Left kidney (tissue), 2 donors: ENCODE results near the gene SLC25A43. TPM values are rescaled to one million over a fixed set of nuclear protein-coding genes. Genes with fewer than 3 reads are reported as not detected.
"Not testable (repeated sequence)": the region's sequence is repeated elsewhere in the genome, so short reads cannot be mapped to it uniquely, and the experiment has no call there.

Experiments used
- DNase-seq: peaks from one replicate; pipeline ENCODE4 v3.0.0-alpha.2; 2013
- polyA plus RNA-seq: library from polyadenylated mRNA; unstranded; fragments of 120-200 nt; gene quantifications from one replicate; pipeline ENCODE4 v1.2.1, GENCODE V29; 2013; ENCODE audit not compliant: insufficient read length

The SLC25A43 gene
- polyA plus RNA-seq, 1 donor, result 7.4 TPM

DNA sequence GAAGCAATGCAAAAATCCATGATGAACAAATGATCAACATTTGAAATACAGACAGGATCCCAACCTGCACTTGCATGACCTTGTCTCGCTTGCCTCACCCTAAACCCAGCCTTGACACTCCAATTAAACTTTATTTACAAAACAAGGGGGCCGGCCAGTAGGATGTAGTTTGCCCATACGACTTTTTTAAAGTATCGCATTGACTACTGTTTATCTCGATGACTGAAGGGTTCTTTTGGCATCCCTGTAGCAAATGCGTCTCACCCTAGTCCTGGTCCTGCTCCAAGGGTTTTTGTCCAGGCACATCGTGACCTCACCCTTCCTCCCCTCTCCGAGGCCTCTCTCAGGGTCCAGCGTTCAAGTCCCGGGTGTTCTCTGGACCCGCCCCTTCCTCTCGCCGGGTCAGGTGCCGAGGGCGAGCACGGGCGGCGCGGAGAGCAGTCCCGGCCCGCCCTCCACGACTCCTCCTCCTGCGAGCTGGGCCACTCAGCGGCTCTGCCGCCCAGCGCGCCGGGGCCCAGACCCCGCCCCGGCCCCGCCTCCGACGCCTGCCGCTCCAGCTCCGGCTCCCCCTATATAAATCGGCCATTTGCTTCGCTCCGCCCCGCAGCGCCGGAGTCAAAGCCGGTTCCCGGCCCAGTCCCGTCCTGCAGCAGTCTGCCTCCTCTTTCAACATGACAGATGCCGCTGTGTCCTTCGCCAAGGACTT, 68.9 kb downstream of the SLC25A43 start, which contains the start of gene SLC25A5:
Gene SLC25A5 (plus strand): TSS at position 603 of the 709 bp plus-strand sequence. CDS start 72 bp downstream, at position 675.
- peak; percentile 68 for DNase-seq

DNA sequence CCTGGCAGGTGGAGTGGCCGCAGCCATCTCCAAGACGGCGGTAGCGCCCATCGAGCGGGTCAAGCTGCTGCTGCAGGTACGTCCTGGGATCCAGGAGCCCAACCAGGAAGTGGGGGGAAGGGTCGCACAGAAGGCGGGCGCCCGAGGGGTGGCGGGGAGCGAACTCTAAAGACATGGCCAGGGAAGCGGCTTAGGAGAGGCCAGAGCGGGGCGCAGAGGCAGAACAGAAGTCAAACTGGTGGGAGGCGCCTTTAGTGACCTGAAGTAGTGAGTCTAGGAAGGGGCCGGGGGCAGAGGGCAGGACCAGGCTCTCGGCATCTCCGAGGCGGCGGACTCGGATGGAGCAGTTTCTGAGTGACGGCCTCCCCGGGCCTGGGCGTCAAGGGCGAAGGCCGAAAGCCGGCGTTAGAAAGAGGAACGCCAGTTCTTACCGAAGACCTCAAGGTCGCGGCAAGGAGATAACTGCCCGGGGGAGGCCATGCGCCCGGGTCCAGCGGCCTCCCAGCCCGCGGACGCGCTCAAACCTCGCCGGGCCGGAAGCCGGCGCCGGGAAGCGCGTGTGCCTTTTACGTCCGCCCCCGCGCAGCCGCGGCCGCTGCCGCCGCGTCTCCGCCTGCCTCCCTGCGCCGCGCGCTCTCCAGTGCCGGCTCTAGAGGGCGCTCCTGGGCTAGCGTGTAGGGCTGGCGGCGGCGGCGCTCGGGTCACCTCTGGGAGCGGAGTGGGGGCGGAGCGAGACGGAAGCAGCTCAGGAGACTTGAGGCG, 69.6 kb downstream of the SLC25A43 start:
- DNase-seq, result peak; percentile 83

DNA sequence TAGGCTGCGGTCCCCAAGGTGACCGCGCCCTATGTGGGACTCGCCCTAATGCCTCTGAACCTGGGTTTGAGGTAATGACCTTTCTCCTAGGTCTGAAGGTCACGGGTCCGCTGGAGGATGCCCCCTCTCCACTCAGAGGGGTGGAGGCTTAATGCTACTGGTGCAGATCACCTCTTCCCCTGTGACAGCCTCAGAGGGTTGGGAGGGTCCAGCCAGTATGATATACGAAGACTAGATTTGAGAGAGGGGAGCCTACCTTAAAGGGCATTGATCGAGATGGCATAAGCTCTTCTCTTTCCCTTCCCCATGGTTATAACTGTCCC, 70.1 kb downstream of the SLC25A43 start:
- DNase-seq, result no peak

DNA sequence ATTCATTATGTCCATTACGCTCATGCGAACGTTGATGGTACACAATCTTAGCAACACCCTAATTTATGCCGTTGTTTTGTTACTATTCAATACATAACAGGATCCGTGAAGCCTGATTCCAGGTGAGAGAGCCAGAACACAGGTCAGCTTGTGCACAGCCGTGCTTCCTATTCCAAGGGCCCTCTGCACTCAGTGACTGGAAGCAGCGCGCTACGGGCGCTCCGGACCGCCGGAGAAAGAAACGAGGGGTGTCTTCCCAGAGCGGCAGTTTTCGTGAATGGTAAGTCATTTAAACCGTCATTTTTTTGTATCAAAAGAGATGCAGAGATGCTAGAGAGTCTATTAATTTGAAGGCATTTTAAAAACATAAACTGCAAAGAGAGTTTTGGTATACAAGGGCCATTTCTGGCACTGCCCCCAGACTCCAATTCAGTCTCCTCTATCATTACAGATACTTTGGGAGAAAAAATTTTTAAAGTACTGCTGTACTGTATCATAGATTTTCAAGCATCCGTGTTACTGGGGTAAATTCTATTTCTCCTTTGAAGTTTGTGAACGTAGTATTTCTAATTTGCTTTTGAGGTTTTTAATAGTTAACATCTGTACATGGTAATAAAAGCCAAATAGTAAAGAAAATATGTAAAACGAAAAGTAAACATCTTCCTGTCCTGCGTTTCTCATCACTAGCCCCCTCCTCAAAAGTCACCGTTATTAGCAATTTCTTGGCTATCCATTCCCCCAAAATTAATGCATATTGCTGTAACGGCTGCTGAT, 75.7 kb downstream of the SLC25A43 start:
- no peak for DNase-seq

DNA sequence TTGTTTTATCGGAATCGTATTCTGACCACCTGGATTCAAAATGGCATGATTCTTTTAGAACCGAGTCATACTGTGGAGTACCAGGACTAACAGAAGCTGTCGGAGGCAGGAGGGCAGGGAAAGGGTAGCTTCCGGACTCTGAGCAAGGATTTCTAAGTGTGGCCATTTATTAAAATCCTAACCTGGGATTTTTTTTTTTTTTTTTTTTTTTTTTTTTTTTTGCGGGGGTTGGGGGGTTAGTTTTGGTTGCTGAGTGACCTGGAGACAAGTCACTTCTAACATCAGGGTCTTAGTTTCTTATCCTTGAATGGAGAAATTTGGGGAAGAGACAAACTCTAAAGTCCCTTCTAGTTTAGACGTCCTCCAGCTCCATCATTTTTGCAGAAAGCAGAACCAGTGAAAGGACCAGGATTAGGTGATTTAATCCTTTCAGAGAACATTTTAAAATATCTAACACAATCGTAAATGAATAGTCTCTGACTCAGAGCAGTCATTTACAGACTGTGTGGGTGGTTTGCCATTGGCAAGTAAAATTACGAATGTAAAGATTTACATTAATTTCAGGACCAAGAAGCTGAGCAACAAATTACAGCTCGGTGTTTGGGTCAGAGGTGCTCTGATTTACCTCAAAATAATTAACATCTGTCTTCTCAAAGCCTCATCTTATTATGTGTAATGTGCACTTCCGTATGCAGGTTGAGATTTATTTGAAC, 76.4 kb downstream of the SLC25A43 start:
- no peak for DNase-seq

DNA sequence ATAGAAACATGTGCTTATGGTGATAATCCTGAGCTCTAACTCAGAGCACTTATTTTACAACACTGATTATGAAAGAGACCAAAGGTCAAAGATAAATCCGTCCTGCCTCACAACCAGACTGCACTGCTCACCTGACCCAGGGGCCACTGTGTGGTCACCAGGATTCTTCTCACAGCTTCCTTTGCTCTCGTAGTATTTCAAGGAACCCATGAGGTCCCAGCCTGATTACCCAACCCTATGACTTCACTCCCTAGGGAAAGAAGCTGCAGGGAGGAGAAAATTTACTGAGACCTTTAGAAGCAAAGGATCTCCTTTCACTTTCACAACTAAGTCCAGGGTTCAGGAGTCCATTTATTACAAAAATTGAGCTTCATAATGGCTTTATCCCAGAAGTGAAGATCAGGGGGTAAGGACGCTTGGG, 78.7 kb downstream of the SLC25A43 start:
- DNase-seq, result no peak

DNA sequence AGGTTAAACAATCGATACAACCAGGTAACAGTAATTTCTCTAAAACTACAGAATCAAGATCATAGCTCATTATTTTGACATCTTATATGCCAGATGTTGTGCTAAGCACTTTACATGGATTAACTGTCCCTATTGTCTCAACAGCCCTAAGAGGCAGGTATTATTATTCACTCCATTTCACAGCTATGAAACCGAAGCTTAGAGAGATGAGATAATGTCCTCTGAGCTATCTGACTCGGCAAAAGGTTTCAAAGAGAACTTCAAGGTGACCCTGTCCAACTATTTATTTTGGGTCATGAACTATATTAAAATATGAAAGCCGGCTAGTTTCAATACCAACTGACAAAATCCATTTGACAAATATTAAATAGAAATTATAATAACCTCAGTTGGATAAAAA, 79.4 kb downstream of the SLC25A43 start:
- no peak for DNase-seq

DNA sequence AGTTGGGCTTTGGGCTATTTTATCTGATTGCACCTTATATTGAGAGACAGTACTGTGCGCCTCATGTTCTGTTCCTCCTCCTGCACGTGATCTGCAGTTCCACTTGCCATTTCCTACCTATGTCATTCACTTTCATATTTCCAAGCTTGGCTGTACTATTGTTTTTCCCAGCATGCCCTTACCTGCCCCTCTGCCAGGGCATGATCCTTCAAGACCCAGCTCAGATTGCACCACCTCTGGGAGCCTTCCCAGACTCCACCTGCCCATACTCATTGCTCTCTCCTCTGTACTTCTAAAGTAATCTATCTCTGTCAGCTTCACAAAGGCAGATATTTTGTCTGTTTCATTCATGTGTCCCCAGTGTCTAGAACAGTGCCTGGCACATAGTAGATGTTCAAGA, 80.7 kb downstream of the SLC25A43 start:
- DNase-seq, result no peak

DNA sequence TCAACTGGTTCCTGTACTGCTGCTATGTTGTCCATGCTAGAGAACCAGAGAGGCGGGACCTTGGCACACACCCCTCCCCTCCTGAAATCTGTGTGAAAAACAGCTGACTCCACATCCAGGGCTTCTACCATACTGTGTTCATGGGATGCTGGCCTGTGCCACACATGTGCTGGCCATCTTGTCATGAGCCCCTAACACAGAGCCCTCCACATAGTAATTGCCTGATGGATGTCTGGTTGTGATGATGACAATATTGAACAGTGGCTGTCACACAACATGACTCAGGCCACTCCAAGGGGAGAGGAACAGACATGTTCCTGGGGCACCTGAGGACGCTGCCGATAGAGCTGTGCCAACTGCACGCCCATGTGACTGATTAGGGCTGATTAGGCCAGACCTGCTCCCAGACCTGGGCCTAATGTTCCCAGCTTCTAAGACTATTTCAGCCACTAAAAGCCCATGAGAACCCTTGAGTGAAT, 82.2 kb downstream of the SLC25A43 start:
- no peak for DNase-seq

DNA sequence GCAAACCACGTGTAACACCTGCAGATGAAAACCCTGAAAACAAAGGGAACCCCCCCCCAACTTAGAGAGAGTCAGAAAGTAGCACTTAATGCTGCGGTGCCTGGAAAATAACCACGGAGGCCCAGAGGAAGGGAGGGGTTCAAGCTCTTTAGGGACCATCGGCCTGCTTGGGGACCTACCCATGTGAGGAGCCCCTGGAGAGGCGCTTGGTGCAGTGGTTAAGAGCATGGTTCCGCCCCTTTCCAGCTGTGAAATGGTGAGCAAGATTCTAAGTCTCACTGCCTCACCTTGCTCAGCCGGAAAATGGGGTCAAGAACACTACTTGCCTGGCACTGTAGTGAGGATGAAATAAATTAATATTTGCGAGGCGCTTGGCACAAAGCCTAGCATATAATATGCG, 82.9 kb downstream of the SLC25A43 start:
- DNase-seq, result no peak

DNA sequence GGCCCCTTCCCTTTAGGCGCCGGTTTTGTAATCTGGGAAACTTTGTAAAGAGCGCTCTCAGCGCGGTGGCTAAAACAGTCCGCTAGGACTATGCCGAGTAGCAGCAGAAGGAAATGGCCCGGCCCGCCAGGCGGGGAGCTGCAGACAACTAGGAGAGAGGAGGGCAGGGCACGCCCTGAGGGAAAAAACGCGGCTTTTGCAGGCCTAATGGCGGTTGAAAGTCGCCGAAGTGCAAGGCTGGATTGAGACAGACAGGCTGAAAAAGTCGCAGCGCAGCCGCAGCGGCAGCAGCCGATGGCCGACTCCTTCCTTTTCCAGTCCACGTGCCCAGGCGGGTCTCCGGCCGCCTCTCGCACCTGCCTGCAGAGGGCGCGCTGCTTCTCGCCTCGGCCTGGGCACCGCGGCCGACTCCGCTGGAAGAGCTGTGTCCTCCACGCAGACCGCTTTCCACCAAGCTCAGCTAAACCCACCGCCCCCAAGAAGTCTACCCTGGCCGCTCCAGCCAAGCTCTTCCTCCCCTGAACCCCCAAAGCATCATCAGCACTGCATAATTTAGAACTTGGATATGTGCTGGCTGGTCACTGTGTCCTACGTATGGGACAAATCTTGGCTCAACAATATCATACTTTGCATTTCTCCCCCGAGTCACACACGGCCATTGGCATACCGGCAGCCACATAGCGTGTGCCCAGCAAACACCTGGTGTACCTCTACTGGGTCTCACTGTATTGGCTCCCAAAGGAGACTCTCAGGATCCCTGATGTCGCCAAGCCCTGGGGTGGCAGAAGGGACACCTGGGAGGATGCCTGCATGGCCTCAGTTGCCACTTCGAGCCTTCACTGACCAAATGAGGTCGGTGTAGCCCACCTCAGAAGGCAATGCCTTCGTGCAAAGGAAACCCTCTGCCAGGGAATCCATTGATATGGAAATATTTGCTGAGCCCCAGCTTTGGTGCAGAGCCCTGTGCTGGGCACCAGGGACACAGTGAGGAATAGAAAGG, 83.6 kb downstream of the SLC25A43 start:
- DNase-seq, result no peak

DNA sequence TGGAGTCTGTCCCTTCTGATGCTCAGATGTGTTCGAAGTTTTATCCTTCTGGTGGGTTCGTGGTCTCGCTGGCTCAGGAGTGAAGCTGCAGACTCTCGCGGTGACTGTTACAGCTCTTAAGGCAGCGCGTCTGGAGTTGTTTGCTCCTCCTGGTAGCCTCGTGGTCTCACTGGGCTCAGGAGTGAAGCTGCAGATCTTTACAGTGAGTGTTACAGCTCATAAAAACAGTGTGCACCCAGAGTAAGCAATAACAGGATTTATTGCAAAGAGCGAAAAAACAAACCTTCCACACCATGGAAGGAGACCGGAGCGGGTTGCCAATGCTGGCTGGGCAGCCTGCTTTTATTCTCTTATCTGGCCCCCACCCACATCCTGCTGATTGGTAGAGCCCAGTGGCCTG, 87.6 kb downstream of the SLC25A43 start:
- DNase-seq, result no peak

DNA sequence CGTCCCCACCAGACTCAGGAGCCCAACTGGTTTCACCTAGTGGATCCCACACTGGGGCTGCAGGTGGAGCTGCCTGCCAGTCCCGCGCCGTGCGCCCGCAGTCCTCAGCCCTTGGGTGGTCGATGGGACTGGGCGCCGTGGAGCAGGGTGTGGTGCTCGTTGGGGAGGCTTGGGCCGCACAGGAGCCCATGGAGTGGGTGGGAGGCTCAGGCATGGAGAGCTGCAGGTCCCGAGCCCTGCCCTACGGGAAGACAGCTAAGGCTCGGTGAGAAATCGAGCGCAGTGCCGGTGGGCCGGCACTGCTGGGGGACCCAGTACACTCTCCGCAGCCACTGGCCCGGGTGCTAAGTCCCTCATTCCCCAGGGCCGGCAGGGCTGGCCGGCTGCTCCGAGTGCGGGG, 88.6 kb downstream of the SLC25A43 start:
- DNase-seq, result not testable (repeated sequence)

DNA sequence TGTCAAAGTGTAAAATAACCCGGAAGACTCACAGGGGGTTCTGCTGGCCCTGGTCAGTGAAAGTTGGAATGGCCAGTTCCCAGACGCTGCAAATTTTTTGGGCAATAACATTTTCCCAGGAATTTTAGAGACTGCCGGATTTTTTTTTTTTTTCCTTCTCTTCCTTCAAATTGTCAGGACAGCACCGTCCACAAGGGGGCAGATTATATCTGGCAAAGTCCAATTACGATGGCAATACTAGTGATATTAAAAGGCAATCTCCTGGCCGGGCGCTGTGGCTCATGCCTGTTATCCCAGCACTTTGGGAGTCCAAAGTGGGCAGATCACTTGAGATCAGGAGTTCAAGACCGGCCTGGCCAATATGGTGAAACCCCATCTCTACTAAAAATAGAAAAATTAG, 89.6 kb downstream of the SLC25A43 start:
- DNase-seq, result no peak

DNA sequence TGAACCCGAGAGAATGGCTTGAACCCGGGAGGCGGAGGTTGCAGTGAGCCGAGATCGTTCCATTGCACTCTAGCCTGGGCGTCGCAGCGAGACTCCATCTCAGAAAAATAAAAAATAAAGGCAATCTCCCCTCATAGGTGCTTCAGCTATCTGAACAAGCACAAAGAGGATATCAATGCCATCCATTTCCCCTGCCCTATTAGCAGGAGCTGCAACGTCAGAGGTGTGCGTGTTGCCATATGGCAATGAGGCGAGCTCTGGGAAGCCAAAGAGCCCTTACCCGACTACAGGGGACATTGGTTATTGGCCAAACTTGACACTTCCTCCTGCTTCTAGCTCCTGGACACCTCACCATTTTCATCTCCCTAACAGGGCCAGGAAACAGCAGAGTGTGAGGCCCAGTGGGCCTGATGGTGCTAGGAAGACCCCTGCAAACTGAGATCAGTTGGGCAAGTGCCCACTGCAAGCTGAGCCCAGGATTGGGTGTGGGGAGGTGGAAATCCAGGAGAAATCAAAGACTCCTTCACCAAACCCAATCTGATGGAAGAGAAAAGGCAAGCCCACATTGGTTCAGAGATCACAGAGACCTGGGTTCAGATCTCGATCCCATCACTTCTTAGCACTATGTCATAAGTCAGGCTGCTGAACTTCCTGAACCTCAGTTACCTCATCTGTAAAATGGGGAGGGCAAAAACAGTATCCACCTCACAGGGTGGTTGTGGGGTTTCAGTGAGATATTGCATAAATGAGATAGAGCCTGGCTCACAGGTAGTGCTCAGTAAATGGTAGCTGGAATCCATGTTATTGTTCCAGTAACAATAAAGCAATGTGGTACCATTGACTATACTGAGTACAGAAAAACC, 90.3 kb downstream of the SLC25A43 start:
- DNase-seq, result no peak

DNA sequence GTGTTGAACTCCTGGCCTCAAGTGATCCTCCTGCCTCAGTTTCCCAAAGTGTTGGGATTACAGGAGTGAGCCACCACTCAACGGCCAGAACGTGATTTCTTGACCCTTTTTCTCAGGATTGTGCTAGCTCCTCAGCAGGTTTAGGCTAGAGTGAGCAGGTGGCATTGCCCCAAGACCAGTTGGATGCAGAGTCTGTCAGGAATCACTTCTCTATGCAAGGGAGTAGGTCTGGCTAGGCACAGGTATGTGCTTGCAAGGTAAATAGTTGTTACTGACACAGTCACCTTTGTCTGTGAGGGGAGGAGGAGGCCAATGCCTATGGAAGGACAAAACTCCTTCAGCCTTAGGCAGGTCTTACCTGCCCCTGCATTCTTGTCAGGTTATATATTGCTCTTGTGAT, 93.3 kb downstream of the SLC25A43 start:
- no peak for DNase-seq

DNA sequence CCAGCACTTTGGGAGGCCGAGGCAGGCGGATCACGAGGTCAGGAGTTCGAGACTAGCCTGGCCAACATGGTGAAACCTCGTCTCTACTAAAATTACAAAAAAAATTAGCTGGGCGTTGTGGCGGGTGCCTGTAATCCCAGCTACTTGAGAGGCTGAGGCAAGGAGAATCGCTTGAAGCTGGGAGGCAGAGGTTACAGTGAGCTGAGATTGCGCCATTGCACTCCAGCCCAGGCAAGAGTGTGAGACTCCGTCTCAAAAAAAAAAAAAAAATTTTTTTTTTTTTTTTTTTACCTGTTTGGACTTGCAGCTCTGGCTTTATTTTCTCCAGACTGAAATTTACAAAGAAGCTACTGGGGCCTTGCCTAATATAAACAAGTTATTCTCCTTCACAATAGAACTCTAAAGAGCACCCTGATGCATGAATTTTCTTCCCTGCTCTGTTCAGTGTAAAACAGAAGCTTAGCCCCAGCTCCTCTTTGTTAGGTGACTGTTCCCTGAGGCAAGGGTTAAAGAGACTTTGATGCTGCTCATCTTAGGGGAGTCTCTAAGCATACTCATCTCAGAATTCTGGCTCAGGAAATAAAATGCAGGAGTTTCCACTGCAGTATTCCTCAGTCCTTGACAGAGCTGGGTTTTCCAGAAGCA, 94.8 kb downstream of the SLC25A43 start:
- DNase-seq, result not testable (repeated sequence)

DNA sequence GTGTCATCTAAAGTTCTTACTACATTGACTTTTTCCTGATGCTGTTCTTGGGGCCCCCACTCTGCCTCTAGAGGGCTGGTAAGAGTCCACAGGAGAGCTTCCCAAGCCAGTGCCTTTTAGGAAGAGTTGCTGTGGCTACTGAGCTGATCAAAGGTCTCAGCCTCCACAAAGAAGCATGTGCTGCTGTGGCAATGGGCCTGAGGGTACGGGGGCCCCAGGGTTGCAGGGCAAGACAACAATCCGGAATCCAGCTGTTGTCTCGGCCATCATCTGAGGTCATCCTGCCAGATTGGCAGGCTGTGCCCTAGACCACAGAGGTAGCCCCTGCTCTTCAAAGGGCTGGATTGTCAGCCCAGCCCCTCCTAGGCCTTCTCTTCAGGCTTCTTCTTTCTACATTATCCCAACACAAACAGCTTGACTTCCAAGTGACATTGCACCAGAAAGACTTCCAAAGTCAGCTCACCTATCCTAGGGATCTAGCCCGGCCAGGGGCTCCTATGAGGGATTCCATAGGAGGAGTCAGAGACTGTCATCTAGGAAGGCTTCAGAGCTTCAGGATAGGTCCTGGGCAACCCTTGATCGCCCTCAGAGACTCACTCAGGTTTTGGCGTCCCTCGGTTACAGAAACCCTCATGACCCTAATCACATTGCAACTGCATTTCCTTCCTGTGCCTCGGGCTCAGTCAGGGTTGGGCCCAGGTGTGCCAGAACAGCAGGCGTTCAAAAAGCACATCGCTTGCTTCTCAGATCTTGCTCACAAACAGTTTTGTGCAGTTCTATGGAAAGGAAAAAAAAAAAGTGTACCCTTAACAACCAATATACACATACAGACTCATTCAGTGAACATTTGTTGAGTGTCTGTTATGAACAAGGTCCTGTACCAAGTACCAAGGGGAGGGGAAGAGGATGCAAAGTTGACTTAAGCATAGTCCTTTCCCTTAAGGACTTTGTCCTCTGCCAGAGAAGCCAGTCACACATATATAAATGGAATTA, 96.9 kb downstream of the SLC25A43 start:
- no peak for DNase-seq
